Activated naive CD8-positive, alpha-beta T cell treated with anti-CD3 and anti-CD28 coated beads, Interleukin-2, amount 50 U/mL, for 16 hours (primary cell): ENCODE results near the gene WDR17.

ENCODE experiments used
- DNase-seq: peaks from one replicate; pipeline ENCODE4 v3.0.0-alpha.2; 2020; ENCODE audit warnings: low read depth, low spot score

WDR17 gene

DNA sequence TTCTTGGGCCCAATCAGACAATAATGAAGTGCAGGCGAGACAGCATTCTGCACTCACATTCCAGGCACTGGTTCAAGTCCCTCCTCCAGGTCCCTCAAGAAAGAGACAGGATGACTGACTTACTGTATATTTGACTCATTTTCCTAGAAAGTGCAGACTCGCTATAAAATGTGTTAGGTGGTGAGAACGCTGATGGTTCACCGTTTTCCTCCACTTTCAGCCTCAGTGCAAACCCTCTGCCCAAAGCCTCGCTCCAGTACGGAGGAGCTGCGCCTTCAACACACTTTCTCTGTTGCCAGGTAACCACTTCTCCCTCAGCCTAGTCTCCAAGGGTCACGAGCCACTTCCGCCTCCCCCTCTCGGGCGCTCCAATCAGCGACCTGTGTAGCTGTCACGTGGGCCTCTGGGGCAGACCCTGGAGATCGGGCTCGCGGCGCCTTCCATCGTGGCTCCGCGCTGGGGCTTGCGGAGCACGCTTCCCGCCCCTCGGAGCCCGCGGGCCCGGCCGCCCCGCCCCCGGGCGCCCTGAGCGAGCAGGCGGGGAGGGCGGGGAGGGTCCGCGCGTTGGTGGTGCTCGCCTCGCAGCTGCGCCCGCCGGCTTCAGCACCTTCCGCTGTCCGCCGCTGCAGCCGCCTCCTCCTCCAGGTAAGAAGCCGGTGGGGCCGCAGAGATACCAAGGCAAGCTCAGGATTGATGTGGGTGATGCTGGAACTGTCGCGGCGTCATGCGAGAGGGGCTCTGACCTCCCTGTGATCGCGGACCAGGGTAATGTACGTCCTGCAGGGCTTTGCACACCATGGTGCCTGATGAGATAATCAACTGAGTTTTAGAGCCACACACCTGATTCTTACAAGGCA, at the start of gene WDR17:
WDR17 (plus strand) TSS at position 407 of the 857 bp plus-strand sequence. CDS start 45,740 bp downstream, outside the sequence.
- peak; percentile 66 for DNase-seq

DNA sequence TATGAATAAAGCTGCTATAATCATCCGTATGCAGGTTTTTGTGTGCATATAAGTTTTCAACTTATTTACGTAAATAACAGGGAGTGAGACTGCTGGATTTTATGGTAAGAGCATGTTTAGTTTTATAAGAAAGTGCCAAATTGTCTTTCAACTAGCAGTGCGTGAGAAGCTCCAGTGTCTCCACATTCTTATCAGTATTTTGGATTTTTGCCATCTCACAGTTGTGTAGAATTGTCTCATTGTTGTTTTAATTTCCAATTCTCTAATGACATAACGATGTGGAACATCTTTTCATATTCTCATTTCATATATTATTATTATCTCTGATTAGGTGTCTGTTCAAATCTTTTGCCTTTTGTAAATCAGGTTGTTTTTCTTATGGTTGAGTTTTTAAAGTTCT, 49.0 kb upstream of the WDR17 start:
- DNase-seq, result no peak

DNA sequence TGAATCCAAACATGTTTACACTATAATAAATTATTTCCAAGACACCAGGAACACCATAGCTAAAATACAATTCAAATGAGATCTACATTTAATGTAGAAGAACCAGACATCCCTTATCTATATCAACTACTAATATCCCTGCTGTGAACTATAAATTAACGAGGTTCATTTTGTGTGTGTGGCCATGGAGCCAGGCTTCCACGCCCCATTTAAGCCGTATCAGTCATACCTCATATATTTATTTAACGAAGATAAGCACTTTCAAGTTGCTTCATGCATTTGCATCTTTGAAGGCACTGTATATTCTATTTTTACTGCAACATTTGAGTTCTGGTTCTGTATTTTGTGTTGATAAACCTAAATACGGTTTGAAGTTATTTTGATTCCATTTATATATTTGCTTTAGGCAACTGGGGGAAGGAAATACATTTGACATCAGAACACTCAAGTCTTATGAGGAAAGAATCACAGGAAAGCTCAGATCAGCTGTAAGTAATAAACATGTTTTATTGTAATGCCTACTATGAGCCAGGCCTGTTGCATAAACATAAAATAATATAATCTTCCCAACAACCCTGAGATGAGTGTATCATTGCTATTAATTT, 45.1 kb upstream of the WDR17 start:
- DNase-seq, result no peak

DNA sequence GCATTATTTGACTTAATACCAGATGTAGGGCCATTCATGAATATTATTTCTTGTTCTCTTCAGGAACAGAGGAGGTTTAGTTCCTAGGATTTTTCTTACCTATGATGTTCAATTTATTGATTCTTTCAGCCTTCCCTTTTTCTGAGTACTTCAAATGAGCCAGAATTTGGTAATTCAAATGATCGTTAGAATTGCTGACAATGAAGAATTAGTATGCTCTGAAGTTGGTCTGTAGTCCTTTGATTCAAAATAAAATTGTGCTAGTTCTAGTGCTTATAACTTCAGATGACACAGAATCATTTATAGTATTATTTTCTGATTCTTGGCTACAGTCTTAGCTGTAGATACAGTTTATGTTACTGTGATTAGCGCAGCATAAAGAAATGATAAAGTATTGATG, 35.2 kb upstream of the WDR17 start:
- no peak for DNase-seq

DNA sequence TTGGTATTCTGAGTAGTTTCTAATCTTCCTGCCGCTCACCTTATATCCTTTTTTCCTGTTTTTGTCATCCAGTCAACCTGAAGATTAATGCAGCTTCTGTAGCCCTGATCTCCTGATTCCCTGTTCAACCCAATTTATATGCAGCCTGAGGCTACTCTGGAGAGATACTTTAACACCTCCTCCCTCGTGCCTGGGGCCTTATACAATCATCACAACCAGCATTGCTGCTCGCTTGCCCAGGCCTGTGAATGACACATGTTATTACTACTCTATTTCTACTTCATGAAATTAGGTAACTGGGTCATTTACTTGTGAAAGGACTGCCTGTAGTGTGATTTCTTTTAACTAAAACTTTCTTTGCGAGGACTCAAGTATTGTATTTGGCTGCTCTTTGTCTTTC, 33.7 kb upstream of the WDR17 start:
- no peak for DNase-seq

DNA sequence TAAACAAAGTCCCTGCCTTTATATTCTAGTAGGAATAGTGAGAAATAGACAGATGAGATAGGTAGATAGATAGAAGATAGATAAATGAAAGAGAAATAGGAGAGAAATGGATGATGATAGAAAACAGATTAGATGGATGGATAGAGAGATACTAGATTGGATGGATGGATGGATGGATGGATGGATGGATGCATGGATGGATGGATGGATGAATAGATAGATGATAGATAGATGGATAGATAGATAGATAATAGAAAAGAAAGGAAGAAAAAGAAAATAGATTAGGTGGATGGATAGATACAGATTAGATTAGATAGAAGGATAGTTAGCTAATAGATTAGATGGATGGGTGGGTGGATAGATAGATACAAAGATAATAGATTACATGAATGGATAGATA, 33.2 kb upstream of the WDR17 start:
- no peak for DNase-seq

DNA sequence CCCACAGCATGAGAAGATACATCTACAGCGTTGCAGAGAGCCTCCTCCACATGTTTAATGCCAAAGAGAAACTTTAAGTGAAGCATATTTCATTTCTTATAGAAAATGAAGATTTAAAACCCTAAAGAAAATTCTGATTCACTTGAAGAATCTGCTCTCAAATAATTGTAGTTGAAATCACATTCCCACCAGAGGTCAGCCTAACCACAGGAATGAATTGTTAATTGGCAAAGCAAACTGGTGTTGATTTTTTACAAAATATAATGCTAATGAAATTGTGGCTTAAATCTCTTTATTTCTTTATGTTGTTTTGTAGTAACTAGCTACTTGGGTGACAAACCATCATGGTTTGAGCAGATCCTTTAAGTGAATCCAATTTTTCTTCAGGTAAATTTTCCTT, 31.1 kb upstream of the WDR17 start:
- DNase-seq, result no peak

DNA sequence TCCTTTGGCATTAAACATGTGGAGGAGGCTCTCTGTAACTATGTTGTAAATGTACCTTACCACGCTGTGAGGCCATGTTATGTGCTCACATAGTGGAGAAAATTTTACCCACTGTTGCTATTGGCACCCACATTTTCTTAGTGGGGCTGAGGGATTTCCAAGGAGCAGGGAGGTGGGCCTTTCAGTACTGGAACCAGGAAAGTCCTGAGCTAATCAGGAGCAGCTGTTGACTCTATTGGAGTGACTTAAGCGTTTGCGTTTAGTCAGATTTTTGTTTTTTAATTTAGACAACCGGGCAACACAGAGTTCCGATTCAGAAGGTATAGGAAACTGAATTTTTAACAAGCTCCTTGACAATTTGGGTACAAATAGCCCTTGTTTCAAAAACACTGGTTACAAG, 30.7 kb upstream of the WDR17 start:
- no peak for DNase-seq

DNA sequence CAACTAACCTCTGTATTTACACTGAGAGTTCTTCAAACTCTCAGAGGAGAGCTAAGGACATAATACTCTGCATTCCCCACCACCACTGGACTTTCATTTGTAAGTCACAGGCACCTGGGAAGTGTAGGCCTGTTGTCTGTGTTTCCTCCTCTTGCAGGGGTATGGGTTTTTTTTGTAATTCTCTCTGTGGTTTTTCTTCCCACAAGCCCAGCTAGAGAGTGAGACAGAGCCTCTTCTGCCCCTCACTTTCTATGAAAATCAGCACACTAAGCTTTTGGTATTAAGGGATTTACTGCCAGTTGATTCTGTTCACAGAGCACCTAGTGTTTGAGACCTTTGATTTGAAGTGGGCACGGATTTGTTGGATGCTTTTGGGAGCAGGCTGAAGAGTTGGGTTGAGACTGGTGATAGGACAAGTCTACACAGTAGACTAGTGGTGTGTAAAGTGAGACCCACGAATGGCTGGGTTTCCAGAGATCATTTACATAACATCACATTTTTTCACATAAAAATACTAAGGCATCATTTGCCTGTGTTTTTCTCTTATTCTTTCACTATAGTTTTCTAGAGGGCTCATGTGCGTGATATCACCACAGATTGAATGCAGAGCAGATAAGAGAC, 28.9 kb upstream of the WDR17 start:
- no peak for DNase-seq

DNA sequence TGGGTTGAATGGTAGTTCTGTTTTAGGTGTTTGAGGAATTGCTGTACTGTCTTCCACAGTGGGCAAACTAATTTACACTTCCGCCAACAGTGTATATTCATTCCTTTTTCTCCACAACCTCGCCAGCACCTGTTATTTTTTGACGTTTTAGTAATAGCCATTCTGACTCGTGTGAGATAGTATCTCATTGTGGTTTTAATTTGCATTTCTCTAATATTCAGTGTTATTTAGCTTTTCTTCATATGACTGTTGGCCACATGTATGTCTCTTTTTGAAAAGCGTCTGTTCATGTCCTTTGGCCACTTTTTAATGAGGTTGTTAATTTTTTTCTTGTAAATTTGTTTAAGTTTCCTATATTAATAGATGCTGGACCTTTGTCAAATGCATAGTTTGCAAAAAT, 26.9 kb upstream of the WDR17 start:
- DNase-seq, result no peak

DNA sequence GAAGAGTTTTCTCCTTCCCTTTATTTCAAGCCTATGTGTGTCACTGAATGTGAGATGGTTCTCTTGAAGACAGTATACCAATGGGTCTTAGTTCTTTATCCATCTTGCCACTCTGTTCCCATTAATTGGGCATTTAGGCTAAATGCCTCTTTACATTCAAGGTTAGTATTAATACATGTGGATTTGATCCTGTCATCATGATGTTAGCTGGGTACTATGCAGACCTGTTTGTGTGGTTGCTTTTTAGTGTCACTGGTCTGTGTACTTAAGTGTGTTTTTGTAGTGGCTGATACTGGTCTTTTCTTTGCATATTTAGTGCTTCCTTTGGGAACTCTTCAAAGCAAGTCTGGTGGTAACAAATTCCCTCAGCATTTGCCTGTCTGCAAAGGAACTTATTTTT, 23.4 kb upstream of the WDR17 start:
- DNase-seq, result no peak

DNA sequence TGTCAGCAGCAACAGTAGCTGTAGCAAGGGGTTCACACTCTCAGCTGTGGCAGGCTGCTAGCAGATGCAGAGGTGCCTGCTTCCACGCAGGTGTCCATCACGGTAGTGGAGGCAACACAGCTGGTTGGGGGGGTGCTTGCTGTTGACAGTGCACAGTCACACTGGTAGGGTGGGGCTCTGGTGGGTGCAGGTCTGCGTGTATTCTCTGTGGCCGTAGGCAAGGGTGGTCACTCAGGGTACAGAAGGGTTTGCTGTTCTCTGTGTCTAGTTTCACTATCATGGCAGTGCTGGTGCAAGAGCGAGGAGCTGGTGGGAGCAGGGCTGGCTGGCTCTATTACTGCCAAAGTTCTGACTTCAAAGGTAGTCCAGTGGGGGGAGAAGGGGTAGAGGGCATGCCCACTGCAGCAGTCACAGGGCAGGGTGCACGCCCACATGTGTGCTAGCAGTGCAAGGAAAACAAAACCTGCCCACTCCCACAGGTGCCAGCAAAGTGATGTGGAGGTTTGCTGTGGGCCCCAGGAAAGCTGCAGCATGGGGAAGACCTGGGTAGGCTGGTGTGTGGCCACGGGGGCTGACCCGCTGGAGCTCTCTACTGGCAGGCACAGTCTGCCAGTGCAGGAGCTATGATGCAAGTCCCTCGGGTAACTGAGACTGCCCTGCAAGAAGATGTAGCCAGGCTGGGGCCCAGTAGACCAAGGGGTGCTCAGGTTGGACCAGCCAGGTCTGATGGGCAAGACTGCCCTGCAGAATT, 21.6 kb upstream of the WDR17 start:
- DNase-seq, result no peak

DNA sequence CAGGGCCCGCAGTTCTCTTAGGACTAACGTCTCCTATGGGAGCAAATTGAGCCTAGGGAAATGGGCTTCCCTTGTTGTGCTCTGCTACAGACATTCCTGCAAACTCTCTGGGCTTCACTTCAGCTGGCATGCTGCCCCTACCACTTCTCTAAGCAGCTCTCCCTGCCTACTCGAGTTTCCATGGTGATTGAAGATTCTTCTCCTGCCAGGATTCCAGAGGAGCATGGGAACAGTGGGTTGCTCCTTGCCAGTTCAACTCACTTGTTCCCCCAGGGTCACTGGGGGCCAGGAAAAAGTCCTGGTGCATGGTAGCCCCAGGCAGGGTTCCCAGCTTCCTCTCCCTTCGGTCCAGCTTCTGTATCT, 21.1 kb upstream of the WDR17 start:
- DNase-seq, result no peak

DNA sequence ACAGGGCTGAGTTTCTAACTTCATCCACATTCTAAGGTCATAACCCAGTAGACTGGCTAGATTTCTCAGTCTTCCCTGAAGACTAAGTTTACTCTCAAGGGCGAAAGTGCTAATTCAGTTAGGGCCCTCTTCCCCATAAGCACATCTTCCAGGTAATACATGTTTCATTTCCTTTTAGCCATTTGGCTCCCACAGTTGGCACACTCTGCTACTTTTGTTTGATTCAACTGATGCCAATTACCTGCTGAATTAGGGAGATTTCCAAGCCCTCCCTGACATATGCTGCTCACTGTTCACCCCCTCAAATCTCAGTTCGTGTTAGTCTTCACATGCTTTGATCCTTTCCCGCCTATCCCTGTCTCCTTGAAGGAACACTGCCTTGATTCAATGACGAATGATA, 17.0 kb upstream of the WDR17 start:
- DNase-seq, result no peak

DNA sequence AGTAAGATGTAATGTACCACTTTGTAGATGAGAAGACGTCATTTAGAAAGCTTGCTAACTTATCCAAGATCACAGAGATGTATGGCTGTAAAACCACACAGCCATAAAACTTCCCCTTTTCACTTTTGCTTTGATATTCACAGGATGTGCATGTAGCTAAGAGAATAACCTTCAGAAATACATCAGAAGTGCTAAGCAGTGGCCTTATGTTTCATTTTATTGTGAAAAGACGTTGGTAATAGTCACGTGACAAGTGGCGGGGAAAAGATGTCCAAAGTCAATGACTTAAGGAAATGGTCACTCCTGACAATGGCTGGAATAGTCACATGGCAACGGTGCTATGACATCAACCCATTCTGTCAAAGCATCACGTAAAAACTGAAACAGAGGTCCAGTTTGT, 12.9 kb upstream of the WDR17 start:
- no peak for DNase-seq

DNA sequence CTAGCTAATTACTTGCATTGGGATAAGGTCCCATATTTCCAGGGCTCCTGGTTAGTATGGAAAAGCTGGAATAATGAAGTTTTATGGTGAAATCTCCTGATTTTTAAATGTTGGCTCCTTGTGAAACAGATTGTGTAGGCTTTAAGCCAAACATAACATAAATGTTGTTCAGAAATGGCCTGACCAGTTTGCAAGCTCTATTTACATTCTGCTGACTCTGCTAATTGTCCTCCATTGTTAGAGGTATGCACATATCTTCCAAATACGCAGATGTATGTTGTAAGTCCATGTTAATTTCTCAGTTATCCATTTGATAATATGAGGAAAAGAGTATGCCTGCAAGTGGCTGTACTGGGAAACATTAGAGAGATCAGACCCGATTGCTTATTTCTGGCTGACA, 11.9 kb upstream of the WDR17 start:
- no peak for DNase-seq

DNA sequence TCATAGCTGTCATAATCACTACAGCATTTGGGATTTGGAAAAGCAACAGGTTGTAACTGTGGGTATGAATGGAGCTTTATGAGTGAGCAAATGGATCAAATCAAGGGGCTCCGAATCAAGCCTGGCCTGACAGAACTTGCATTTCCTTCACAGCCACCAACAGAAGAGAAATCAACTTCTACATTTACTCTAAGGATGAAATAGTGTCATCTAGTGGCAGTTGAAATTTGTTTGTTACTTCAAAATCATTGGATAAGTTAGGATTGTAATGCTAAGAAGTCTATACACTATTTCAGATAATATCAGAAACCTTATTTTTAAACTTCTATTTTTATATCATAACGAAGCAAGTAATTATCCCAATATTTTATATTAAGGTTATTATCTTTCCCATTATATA, 10.7 kb upstream of the WDR17 start:
- DNase-seq, result no peak

DNA sequence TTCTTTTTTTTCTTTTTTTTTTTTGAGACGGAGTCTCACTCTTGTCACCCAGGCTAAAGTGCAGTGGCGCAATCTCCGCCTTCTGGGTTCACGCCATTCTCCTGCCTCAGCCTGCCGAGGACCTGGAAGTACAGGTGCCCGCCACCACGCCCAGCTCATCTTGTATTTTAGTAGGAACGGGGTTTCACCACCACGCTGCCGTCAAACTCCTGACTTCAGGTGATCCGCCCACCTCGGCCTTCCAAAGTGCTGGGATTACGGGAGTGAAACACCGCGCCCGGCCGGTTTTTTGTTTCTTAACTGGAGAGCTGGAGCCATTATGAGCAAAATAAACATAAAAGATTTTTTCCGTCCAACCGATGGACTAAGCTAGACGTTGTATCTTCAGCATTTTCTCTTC, 1.9 kb upstream of the WDR17 start:
- DNase-seq, result no peak

DNA sequence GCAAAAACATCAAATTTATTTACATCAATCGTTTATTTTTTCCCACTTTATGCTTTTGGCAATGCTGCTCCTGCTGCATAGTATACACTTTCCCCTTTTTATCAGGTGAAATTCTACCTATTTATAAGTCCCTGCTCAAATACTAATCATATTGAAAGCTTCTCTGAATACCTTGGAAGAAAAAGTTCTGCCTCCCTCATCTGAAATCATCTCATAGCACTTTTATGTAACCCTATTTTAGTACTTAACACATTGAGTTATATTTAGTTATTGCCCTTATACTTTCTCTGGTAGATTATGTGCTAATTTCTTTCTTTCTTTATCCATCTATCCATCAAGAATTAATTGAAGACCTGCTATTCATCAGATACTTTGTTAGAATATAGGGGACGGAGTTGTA, 1.1 kb upstream of the WDR17 start:
- no peak for DNase-seq

DNA sequence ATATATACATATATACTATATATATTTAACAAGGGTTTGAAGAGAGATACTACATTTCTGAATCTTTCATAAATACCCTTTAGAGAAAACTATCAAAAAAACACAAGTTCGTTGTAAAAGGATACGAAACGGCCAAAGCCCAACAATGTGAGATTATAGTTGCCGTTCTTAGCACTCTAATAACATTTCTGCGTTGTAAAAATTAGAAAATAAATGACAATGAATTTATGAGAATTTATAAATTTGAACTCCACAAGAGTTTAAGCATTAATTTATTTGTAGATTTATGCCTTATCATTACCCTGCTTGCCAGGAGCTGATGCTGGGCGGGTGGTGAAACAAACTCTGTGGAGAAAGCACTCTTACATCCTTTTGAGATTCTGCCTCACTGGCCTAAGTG, 1.1 kb downstream of the WDR17 start:
- DNase-seq, result no peak

DNA sequence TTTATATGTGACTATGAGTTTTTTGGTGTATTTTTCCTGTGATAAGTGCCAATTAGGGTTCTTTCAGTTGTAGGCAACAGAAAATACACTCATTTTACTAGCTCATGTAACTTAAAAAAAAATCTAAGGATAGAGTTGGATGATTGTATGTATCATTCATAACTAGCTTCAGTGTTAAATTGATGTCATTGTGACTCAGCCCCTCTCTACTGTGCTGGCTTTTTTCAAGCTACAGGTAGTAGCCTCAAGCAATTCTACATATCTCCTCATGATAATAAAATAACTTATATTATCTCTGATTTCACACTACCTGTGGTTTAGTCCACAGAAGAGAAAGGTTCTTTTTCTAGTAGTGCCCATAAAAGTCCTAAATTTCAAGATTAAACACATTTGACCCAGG, 11.9 kb downstream of the WDR17 start:
- no peak for DNase-seq

DNA sequence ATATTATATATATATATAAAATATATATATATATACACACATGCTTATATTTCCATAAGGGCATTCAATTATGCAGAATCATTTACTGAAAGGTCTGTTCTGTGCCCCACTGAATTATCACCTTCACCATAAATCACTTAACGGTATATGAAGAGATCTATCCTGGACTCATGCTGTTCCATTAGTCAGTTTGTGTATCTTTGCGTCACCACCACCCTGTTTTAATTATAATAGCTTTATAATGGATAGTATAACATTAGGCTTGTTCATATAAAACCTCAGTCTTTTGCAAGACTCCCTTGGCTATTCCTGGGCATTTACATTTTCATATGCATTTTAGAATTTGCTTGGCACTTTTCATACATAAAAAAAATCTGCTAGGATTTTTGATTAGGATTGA, 19.1 kb downstream of the WDR17 start:
- DNase-seq, result no peak
